ENCODE results near the gene FAM118B.
A peak's percentile ranks its signal among the peaks of the same experiment; 100 is the strongest.

Gene FAM118B

GRCh38 chr11:126192361-126192760, 19.2 kb upstream of the FAM118B start:
- TF ChIP-seq, protein P1, sequence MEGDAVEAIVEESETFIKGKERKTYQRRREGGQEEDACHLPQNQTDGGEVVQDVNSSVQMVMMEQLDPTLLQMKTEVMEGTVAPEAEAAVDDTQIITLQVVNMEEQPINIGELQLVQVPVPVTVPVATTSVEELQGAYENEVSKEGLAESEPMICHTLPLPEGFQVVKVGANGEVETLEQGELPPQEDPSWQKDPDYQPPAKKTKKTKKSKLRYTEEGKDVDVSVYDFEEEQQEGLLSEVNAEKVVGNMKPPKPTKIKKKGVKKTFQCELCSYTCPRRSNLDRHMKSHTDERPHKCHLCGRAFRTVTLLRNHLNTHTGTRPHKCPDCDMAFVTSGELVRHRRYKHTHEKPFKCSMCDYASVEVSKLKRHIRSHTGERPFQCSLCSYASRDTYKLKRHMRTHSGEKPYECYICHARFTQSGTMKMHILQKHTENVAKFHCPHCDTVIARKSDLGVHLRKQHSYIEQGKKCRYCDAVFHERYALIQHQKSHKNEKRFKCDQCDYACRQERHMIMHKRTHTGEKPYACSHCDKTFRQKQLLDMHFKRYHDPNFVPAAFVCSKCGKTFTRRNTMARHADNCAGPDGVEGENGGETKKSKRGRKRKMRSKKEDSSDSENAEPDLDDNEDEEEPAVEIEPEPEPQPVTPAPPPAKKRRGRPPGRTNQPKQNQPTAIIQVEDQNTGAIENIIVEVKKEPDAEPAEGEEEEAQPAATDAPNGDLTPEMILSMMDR (conservative IDR thresholded peaks at IDR 0.05; ENCODE audit: low read length): no peak
- TF ChIP-seq EZH2phosphoT487 (IDR thresholded peaks at IDR 0.05; ENCODE audit: borderline replicate concordance): no peak
- H3K4me1 ChIP-seq (ENCODE audit: insufficient read depth, low read length, poor library complexity, severe bottlenecking): no peaks in the 10 kb centered on the region
- no peak overlapping the region for H3K4me3 ChIP-seq (ENCODE audit: low read length, poor library complexity, severe bottlenecking)
- peaks cover 13% of the 10 kb centered on the region; the same call in 1 of the 2 replicates for H3K36me3 ChIP-seq (ENCODE audit: insufficient read depth, low read length)
- no peaks in the 10 kb centered on the region for H3K27me3 ChIP-seq (ENCODE audit: insufficient read depth, low read length, poor library complexity, severe bottlenecking)
- no peak overlapping the region for H3K9ac ChIP-seq (ENCODE audit: low read depth, low read length, poor library complexity, severe bottlenecking)
- no peaks in the 10 kb centered on the region for H4K20me1 ChIP-seq (ENCODE audit: insufficient read depth, low read length, poor library complexity, severe bottlenecking)
- H2AFZ ChIP-seq (ENCODE audit: low read length): no peak overlapping the region
- H3F3A ChIP-seq (ENCODE audit: low read depth): no peaks in the 10 kb centered on the region
- no peaks in the 10 kb centered on the region for H3K9me2 ChIP-seq (replicated peaks; ENCODE audit: low read depth, low read length)
- H3K79me2 ChIP-seq (ENCODE audit: insufficient read depth, low read length): no peaks in the 10 kb centered on the region
- H3K9me3 ChIP-seq (ENCODE audit: insufficient read depth, low read depth, low read length): peaks cover 2% of the 10 kb centered on the region; the same call in 1 of the 2 replicates
- no peak overlapping the region for H3K4me2 ChIP-seq (ENCODE audit: low read depth, low read length, poor library complexity, severe bottlenecking)

- Histone ChIP-seq H3F3A (ENCODE audit: low read depth) (no peaks in the 10 kb centered on the region), H3K9me2 (replicated peaks; ENCODE audit: low read depth, low read length) (no peaks in the 10 kb centered on the region), H3K4me3 (ENCODE audit: low read length, poor library complexity, severe bottlenecking) (no peak overlapping the region), H3K4me2 (ENCODE audit: low read depth, low read length, poor library complexity, severe bottlenecking) (no peak overlapping the region), H2AFZ (ENCODE audit: low read length) (no peak overlapping the region), H3K79me2 (ENCODE audit: insufficient read depth, low read length) (no peaks in the 10 kb centered on the region), H3K27me3 (ENCODE audit: insufficient read depth, low read length, poor library complexity, severe bottlenecking) (no peaks in the 10 kb centered on the region), H3K4me1 (ENCODE audit: insufficient read depth, low read length, poor library complexity, severe bottlenecking) (no peaks in the 10 kb centered on the region), H3K9me3 (ENCODE audit: insufficient read depth, low read depth, low read length) (peaks cover 3% of the 10 kb centered on the region; the same call in 1 of the 2 replicates), H3K9ac (ENCODE audit: low read depth, low read length, poor library complexity, severe bottlenecking) (no peak overlapping the region), H3K36me3 (ENCODE audit: insufficient read depth, low read length) (peaks cover 20% of the 10 kb centered on the region; the same call in 1 of the 2 replicates), H4K20me1 (ENCODE audit: insufficient read depth, low read length, poor library complexity, severe bottlenecking) (no peaks in the 10 kb centered on the region)
- TF ChIP-seq, protein P1 (conservative IDR thresholded peaks at IDR 0.05; ENCODE audit: low read length): no peak
- no peak for TF ChIP-seq EZH2phosphoT487 (IDR thresholded peaks at IDR 0.05; ENCODE audit: borderline replicate concordance)
These were observed 18.5 kb upstream of the FAM118B start for GRCh38 chr11:126193038-126193478.

DNA sequence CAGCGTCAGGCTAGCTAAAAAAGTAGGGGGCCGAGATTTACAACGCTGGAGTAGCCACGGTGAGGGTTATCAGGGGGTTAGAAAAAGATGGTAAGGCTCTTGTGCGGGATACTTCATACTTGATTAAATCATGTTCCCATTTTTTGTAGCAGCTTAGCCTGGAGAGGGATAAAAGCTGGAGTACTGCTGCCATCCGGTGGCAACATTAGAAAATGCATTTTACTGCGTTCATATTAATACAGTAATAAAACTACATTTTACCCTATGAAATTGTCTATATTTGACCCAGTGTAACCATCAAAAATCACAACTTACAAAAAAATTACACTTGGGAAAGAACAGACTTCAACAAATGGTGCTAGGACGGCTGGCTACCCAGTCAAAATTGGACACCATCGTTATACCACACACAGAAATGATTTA, 17.4 kb upstream of the FAM118B start:
- no peaks in the 10 kb centered on the region for H4K20me1 ChIP-seq (ENCODE audit: insufficient read depth, low read length, poor library complexity, severe bottlenecking)
- no peak for TF ChIP-seq EZH2phosphoT487 (IDR thresholded peaks at IDR 0.05; ENCODE audit: borderline replicate concordance)
- TF ChIP-seq, protein P1 (conservative IDR thresholded peaks at IDR 0.05; ENCODE audit: low read length): peak; percentile 89
- no peak overlapping the region for H3K9ac ChIP-seq (ENCODE audit: low read depth, low read length, poor library complexity, severe bottlenecking)
- H3K36me3 ChIP-seq (ENCODE audit: insufficient read depth, low read length): peaks cover 26% of the 10 kb centered on the region; the same call in 1 of the 2 replicates
- no peak overlapping the region for H2AFZ ChIP-seq (ENCODE audit: low read length)
- no peaks in the 10 kb centered on the region for H3K4me1 ChIP-seq (ENCODE audit: insufficient read depth, low read length, poor library complexity, severe bottlenecking)
- H3K4me3 ChIP-seq (ENCODE audit: low read length, poor library complexity, severe bottlenecking): no peak overlapping the region
- H3K79me2 ChIP-seq (ENCODE audit: insufficient read depth, low read length): no peaks in the 10 kb centered on the region
- H3K9me2 ChIP-seq (replicated peaks; ENCODE audit: low read depth, low read length): no peaks in the 10 kb centered on the region
- no peaks in the 10 kb centered on the region for H3F3A ChIP-seq (ENCODE audit: low read depth)
- H3K4me2 ChIP-seq (ENCODE audit: low read depth, low read length, poor library complexity, severe bottlenecking): no peak overlapping the region
- no peaks in the 10 kb centered on the region for H3K27me3 ChIP-seq (ENCODE audit: insufficient read depth, low read length, poor library complexity, severe bottlenecking)
- peaks cover 3% of the 10 kb centered on the region; the same call in 1 of the 2 replicates for H3K9me3 ChIP-seq (ENCODE audit: insufficient read depth, low read depth, low read length)

All from Loucy (cell line).